ENCODE data around the gene FHDC1.

FHDC1 gene

DNA sequence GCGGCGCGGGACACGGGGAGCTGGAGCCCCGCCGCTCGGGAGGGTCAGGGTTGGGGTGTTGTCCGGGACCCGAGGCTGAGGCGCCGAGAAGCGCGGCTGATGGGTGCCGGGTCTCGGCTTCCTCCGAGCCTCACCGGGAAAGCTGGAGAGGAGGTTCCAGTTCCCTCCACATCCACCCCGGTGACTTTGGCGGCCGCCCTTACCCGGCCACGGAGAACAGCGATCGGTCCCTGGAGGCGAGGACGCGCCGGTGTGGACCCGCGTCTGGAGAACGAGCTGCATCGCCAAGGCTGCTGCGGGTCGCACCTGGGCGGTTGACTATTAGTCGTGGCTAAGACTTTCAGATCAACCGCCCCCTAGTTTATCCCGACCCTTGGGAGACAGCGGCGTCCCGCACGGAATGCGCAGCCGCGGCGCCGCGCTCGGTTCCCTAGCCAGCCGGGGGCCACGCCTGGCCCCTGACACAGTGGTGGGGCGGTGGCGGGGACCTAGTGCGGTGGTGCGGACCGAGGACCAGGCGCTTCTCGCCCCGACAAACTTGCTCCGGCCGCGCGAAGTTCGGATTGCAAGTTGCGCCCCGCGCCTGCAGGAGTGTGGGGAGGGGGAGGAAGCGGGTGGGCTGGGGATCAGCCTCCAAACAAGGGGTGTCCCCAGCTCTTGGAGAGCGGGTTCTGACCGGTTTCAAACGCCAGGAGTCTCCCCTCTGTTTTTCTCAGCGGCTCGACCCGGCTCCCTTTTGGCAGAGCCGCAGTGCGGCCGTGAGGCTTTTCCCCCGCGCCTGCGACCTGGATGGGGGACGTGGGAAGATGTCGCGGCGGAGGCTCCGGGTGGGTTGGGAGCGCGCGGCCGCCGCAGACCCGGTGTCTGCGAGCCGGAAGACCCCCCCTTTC lies 568 bp downstream of the FHDC1 start:
- no peak for DNase-seq

DNA sequence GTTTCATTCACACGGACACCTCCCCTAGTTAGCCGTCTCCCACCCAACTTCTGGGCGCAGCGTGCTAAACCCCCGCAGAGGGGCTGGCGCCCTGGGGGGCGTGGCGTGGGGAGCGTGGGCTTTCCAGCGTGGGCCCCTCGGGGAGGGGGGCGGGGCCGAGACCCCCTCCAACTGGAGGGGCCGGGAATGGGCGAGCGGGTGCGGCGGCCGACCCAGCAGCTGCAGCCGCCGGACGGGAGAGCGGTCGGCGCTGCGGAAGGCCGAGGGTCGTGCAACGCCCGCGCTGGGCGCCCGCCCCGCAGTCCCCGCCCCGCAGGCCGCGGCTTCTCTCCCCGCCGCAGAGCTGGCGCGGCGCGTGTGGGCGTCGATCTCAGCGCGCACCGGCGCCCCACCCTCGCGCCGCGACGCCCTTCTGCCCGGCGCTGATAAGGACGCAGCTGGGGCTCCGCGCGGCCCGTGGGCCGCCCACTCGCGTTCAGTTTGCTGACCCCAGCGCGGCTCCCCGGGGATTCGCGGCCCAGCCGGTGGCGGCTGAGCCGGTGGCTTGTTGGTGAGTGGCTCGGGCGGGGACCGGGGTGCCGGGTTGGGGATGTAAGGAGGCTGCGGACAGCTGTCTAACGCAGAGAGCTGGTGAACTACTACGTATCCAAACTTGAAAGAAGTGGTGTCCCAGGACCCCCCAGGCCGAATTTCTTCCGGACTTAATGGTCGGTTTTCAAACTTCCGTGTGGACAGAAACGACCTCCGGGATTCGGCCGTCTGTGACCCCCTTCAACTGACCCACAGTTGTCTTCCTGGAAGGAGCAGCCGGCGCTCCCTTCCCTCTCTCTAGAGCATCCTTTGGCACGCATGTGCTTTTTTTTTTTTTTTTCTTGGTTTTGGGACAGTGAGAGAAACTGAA lies 1.5 kb downstream of the FHDC1 start:
- DNase-seq, result no peak

GRCh38 chr4:152938237-152938947 lies 2.3 kb downstream of the FHDC1 start:
- no peak for DNase-seq

DNA sequence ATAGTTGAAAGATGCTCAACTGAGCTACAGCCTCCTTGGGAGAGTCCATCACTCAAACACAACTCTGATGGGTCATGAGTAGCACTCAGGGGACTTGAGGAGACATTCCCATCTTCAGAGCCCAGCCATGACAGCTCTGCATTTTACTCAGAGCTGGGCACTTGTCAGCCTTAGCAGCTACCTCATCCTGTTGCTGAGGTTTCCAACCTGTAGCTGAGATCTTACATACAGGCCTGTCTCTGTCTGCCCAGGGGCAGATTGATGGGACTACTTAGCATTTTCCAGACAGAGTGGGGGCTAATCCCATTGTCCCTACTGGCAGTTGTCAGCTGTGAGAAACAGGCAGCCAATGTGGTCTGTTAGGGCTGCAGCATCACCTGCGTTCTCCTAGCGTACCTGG lies 3.5 kb downstream of the FHDC1 start:
- DNase-seq, result no peak

DNA sequence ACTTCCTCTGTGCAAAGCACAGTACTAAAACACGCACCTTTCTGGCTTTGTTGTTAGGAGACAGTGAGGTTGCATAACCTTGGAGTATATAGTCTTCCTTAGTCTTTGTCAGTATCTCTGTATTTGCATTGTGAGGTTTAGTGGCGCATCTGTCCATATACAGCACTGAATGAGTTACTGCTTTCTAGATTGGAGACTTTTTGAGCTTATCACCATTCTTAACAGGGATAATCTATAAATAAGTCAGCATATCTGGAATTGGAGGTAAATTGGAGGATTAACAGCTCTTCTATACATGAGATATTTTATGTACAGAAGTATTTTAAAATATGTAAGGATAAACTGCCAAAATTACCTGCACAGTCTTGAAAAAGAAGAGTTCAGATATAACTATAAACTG lies 4.3 kb downstream of the FHDC1 start:
- DNase-seq, result no peak

GRCh38 chr4:152941411-152941810 lies 5.3 kb downstream of the FHDC1 start:
- no peak for DNase-seq

DNA sequence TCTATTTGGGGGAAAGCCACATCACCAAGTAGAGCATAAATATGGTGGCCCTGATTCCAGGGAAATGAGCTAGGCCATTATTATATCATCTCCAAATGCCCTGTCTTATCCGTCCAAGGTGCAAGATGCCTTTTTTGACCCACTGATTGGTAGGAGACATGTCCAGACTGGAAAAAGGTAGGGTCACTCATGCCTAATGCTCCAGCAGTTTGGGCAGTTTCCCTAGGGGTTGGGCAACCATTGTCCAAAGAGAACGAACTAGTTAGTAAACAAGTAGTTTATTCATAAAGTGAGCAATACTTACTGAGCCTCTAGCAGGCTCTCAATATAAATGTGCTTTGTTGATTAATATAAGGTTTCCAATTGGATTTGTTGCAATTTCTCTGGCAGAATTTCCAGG lies 6.2 kb downstream of the FHDC1 start:
- DNase-seq, result no peak

DNA sequence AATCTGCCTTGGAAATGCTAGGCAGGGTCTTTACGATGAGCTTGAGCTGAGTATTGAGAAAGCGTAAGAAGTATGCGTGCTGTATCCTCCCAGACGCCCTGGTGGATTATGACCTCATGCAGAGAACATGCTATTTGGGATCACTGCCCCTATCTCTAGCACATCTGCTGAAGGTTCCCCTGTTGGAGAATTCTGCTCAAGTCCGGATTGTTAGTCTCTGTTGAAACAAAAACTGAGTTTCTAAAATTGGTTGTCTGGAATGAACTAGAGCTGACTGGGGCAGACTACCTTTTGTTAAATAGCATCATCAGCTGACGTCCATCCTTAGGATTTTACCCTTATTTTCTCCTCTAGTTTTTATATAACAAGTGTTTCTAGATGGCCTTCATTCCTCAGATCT lies 7.5 kb downstream of the FHDC1 start:
- DNase-seq, result no peak

DNA sequence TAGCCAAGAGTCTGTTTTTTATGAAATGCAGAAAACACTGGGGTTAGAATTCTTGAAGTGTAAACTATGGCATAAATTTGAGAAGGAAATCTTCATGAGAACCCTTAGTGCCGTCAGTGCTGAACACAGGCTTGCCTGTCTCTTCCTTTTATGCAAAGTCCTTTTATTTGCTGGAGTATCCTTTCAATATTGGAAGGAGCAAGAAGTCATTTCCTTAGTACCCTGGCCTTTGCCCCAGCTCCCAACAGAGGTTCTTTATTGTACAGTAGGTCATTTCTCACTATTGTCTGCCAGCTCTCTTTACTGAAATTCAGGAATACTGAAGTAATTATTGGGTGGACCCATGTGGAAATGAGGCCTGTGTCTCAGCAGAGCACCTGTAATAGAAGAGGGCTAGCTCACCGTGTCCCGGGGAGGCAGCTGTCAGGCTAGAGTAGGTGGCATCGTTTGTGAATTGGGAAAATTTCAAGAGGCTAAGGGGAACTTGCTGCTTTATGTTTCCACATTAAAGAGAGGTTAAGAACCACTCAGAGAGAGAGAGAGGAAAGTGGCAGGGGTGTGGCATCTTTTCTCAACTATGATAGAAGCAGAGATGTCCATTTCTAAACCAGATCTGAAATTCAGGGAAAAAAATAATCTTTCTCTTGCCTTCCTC lies 8.7 kb downstream of the FHDC1 start:
- no peak for DNase-seq

GRCh38 chr4:152945639-152946038 lies 9.5 kb downstream of the FHDC1 start:
- no peak for DNase-seq

GRCh38 chr4:152946446-152946845 lies 10.3 kb downstream of the FHDC1 start:
- DNase-seq, result no peak

GRCh38 chr4:152947311-152947710 lies 11.2 kb downstream of the FHDC1 start:
- DNase-seq, result no peak

- no peak for DNase-seq
These were observed 13.8 kb downstream of the FHDC1 start for GRCh38 chr4:152949930-152950329.

DNA sequence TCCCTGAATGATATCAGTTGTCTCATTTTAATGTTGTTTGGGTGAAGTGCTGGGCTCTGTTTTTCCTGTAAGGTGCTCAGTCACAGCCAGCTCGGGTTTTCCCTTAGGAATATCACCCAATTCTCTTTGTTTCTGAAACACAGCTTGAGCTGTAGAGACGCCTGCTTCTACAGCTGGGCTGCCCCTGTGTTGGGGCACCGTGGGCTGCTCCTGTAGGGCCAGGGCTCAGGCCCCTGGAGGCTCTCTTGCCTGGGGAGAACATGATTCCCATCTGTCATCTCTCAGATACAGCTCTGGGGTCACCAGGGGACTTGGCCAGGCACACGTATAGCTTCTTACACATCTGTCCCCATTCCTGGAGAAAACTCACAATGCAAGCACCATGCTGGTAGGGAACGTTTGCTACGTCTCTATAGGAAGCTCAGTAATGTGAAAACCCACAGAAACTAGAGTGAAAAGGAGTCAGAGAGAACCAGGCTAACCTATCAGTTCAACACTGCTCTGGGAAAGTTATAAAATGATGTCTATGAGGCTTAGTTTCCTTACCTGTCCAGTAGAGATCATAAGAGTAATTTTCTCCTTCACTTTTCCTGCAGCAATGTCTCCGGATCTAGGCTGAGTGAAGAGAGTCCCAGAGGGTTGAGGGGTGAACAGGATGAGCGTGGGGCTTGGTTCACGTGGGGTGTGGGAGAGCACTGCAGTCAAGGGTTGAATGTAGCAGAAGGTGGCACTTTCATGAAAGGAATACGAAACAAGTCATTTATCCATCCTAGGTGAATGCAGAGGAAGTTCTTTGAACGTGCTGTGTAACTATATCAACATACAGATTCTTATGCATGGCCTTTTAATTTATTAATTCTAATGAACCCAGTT lies 14.5 kb downstream of the FHDC1 start:
- no peak for DNase-seq

- no peak for DNase-seq
These were observed 15.2 kb downstream of the FHDC1 start for GRCh38 chr4:152951348-152951747.

- no peak for DNase-seq
These were observed 17.4 kb downstream of the FHDC1 start for GRCh38 chr4:152953514-152953913.

- no peak for DNase-seq
These were observed 18.6 kb downstream of the FHDC1 start for GRCh38 chr4:152954741-152955140.

DNA sequence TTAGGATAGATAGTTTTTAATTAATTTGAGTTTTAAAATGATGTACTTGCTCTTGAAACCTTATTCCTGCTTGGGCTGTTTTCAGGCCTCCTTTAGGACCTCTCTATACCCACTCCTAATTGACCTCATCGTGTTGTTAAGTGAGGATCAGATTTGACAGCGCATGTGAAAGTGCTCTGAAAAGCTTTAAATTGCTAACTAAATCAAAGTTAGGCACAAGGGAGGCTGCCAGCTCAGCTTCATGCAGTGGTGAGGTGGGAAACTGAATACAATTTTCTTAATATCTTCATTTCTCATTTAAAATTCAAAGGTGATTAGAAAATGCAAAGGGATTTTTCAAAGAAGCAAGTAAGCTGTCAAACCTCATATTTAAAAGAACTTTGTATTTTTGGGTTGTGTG lies 20.0 kb downstream of the FHDC1 start:
- DNase-seq, result no peak

DNA sequence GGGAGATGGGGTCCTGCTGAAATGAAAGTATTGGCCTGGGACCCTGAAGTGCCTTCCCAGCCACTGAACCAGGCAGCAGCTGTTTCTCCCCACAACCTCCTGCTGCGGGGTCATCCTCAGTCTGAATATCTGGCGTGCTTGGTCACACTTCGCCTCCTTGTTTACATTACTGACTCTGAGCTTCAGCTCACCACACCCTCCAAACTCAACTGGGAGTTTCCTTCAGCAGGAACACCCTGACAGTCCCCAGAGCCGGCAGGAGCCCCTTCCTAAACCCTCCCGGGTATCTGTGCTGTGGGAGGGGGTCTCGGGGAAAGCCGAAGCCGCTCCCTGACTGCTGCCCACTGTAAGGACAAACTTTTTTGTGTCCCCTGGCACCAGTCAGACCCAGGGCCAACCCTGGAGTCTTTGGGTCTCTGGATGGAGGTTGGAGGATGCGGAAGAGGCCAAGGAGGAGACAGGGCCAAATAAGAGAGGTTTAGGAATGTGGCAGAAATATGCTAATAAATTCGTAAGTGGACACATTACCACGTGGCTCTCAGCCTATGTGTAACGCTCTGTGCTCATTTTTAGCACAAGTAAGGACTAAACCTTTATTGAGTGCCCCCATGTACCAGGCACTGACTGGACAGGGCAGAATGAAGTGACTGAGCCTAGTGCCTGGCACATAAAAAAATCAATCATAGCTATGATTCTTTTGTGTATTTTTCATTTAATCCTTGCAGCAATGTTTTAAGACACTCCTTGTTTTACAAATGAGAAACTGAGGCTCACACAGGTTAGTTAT lies 20.7 kb downstream of the FHDC1 start:
- no peak for DNase-seq

DNA sequence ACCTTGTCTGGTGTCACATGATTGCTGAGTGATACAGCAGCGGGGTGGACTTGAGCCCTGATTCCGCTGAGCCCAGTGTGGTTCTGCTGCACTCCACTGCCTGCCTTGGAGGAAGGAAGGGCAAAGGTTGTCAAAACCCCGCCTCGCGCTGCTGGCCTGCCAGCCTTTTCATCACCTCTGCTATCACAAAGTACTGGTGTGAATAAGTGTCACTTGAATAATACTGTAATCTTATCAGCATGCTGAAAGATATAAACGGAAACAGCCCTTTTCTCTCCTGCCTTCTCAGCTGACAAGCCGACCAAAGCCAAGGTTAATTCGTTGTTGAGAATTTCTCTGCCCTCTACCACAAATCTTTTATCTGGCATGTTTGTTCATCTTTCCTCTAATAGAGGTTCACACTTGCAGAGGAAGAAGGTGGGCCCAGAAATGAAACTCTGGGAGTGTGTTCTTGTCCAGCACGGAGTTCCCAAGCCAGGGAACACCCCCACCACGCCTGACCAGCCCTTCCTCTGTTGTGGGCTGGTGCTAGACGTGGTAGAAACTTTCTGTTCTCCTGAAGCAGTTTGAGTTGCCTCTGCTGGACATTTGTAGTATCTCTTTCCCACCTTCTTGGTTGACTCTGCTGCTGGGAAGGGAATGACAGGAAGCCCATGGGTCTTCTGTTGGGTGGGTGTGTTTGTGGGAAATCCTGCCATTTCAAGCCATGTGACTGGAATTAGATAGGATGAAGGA lies 21.5 kb downstream of the FHDC1 start:
- no peak for DNase-seq

Data from T1000 (cell line).